ENCODE data around the gene HSF4. TPM values are rescaled to one million over a fixed set of nuclear protein-coding genes. Genes with fewer than 3 reads are reported as not detected.

Gene HSF4
- total and polyA plus RNA-seq, 4 donors = 5.1 to 62.5 (median 21.0) TPM

- TF ChIP-seq, protein P1, sequence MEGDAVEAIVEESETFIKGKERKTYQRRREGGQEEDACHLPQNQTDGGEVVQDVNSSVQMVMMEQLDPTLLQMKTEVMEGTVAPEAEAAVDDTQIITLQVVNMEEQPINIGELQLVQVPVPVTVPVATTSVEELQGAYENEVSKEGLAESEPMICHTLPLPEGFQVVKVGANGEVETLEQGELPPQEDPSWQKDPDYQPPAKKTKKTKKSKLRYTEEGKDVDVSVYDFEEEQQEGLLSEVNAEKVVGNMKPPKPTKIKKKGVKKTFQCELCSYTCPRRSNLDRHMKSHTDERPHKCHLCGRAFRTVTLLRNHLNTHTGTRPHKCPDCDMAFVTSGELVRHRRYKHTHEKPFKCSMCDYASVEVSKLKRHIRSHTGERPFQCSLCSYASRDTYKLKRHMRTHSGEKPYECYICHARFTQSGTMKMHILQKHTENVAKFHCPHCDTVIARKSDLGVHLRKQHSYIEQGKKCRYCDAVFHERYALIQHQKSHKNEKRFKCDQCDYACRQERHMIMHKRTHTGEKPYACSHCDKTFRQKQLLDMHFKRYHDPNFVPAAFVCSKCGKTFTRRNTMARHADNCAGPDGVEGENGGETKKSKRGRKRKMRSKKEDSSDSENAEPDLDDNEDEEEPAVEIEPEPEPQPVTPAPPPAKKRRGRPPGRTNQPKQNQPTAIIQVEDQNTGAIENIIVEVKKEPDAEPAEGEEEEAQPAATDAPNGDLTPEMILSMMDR (IDR thresholded peaks at IDR 0.05; ENCODE audit: control extremely low read depth, extremely low read depth) = no peak
- H3K4me1 ChIP-seq (ENCODE audit: control insufficient read depth in 5 of 5, insufficient read depth in 5 of 5, low read length in 5 of 5) = peaks cover 0 to 7% (median 0%) of the 10 kb centered on the region in 5 donors
- H3K36me3 ChIP-seq (ENCODE audit: control insufficient read depth in 4 of 4, insufficient read depth in 4 of 4, low read length in 4 of 4) = peaks cover 3 to 20% (median 3%) of the 10 kb centered on the region in 4 donors
- no peaks in the 10 kb centered on the region for H3K27me3 ChIP-seq (ENCODE audit: control insufficient read depth in 3 of 3, insufficient read depth in 3 of 3, low read length in 2 of 3)
- no peak for DNase-seq
- WGBS, 2 donors = 74 to 80% methylated on average over 21 of the region's 21 CpGs
- ATAC-seq (ENCODE audit: insufficient read depth, low FRiP score) = peak; percentile 21
- no peak overlapping the region for H3K27ac ChIP-seq (ENCODE audit: low read depth in 1 of 2, low read length in 1 of 2)
- H3K9me3 ChIP-seq (ENCODE audit: control insufficient read depth in 4 of 4, insufficient read depth in 3 of 4, low read length in 3 of 4) = no peaks in the 10 kb centered on the region
- H3K4me3 ChIP-seq = no peak overlapping the region
- no peak overlapping the region for H3K9ac ChIP-seq (ENCODE audit: insufficient read depth in 1 of 2, low read length in 2 of 2)
These were observed 42.9 kb downstream of the HSF4 start for GRCh38 chr16:67207249-67208091.

- no peak overlapping the region for H3K4me3 ChIP-seq
- no peak overlapping the region for H3K27ac ChIP-seq (ENCODE audit: low read depth in 1 of 2, low read length in 1 of 2)
- H3K9me3 ChIP-seq (ENCODE audit: control insufficient read depth in 4 of 4, insufficient read depth in 3 of 4, low read length in 3 of 4) = no peaks in the 10 kb centered on the region
- H3K9ac ChIP-seq (ENCODE audit: insufficient read depth in 1 of 2, low read length in 2 of 2) = no peak overlapping the region
- TF ChIP-seq, protein P1 (IDR thresholded peaks at IDR 0.05; ENCODE audit: control extremely low read depth, extremely low read depth) = no peak
- H3K27me3 ChIP-seq (ENCODE audit: control insufficient read depth in 3 of 3, insufficient read depth in 3 of 3, low read length in 2 of 3) = no peaks in the 10 kb centered on the region
- 95 to 96% methylated on average over 11 of the region's 11 CpGs for WGBS, 2 donors
- DNase-seq (no peak), ATAC-seq (ENCODE audit: insufficient read depth, low FRiP score) (no peak)
- H3K4me1 ChIP-seq (ENCODE audit: control insufficient read depth in 5 of 5, insufficient read depth in 5 of 5, low read length in 5 of 5) = peaks cover 0 to 7% (median 0%) of the 10 kb centered on the region in 5 donors
- H3K36me3 ChIP-seq (ENCODE audit: control insufficient read depth in 4 of 4, insufficient read depth in 4 of 4, low read length in 4 of 4) = peaks cover 3 to 12% (median 3%) of the 10 kb centered on the region in 4 donors
These were observed 43.8 kb downstream of the HSF4 start for GRCh38 chr16:67208154-67208896.

DNA sequence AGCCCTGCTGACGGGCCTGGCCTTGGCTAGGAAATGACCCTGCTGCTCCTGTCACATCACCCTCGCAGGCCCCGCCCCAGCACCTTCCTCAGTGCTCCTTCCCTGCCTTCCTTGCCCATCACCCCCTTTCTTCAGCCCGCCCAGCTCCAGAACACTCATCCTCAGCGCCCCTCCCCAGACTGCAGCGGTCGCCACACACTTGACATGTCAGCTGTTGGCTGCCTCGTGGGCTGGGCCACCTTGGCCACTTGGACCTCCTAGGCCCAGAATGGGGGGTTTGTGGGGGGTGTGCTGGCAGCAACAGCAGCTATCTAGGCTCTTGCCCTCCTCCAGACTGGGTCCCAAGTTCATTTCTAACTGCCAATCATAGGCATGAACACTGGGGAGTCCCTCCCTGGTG is 45.0 kb downstream of the HSF4 start:
- DNase-seq (no peak), ATAC-seq (ENCODE audit: insufficient read depth, low FRiP score) (no peak)
- Histone ChIP-seq H3K4me3 (no peak overlapping the region), H3K9ac (ENCODE audit: insufficient read depth in 1 of 2, low read length in 2 of 2) (no peak overlapping the region), H3K4me1 (ENCODE audit: control insufficient read depth in 5 of 5, insufficient read depth in 5 of 5, low read length in 5 of 5) (peaks cover 0 to 7% (median 0%) of the 10 kb centered on the region in 5 donors), H3K36me3 (ENCODE audit: control insufficient read depth in 4 of 4, insufficient read depth in 4 of 4, low read length in 4 of 4) (peaks cover 0 to 4% (median 2%) of the 10 kb centered on the region in 4 donors), H3K27ac (ENCODE audit: low read depth in 1 of 2, low read length in 1 of 2) (no peak overlapping the region), H3K9me3 (ENCODE audit: control insufficient read depth in 4 of 4, insufficient read depth in 3 of 4, low read length in 3 of 4) (no peaks in the 10 kb centered on the region), H3K27me3 (ENCODE audit: control insufficient read depth in 3 of 3, insufficient read depth in 3 of 3, low read length in 2 of 3) (no peaks in the 10 kb centered on the region)
- TF ChIP-seq, protein P1 (IDR thresholded peaks at IDR 0.05; ENCODE audit: control extremely low read depth, extremely low read depth) = no peak
- 88 to 90% methylated on average over 8 of the region's 8 CpGs for WGBS, 2 donors

Measured in lung (tissue), 12 donors.